GM19239 (cell line): ENCODE results near the gene NEO1.

ENCODE experiments used
- DNase-seq: peaks from one replicate; pipeline ENCODE4 v3.0.0; 2011; ENCODE audit warnings: low spot score; ENCODE audit not compliant: insufficient read length
- FAIRE-seq: peaks from 2 replicates; lab custom pipeline; 2011; peaks lifted over from hg19 to GRCh38; lab: Jason Lieb, UNC

NEO1 gene

DNA sequence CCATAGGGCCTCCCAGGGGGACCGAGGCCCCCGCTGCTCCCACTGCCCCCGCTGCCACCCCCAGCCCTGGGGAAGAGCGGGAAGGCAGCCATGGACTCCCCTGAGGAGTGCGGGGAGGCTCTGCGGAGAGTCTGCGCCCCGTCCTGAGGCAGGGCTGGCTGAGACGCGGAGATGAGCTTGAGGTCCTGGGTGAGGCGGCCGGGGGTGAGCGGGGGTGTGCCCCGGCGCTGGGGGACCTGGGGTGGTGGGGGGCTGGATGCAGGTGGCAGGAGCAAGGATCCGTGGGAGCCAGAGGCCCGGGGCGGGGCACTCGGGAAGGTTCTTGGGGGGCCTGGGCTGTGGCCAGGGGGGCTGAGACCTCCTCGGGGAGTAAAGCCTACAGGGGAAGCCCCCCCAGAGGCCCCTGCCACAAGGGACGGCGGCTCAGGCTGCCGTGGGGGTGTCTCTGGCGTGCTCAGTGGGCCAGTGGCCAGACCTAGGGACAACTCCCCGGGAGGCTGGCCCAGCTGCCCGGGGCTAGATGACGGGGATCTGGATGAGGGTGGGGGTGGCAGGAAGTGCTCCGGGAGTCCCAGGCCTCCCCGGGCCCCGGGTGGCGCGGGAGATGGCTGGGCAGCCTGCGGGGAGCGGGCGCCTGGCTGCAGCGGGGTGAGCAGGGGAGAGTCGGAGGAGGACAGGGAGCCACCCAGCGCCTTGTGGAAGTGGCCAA is 270.6 kb downstream of the NEO1 start:
- DNase-seq = no peak
- no peak for FAIRE-seq

DNA sequence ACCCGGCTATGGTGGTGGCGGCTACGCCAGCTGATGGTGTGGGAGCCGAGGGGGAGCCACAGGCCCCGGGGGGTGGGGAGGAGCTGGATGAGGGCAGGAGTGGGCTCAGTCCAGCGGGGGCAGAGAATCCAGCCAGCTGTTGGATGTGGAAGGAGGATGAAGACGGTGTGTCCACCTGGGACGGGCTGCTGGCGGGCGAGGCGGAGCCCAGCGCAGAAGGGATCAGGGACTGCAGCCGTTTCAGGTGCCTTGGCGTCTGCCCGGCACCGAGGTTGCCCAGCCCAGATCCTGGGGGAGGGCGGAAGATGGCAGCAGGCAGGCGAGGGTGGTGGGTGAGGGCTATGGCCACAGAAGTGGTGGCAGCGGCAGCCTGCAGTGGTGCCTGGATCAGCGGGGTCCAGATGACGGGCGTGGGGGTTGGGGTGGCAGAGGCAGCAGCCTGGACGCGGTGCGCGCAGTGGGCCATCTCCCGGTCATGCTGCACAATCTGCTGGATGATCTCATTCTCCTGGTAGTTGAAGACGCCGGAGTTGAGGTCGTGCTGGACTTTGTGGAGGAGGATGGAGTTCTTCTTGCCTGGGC is 271.2 kb downstream of the NEO1 start:
- no peak for FAIRE-seq
- DNase-seq = no peak

DNA sequence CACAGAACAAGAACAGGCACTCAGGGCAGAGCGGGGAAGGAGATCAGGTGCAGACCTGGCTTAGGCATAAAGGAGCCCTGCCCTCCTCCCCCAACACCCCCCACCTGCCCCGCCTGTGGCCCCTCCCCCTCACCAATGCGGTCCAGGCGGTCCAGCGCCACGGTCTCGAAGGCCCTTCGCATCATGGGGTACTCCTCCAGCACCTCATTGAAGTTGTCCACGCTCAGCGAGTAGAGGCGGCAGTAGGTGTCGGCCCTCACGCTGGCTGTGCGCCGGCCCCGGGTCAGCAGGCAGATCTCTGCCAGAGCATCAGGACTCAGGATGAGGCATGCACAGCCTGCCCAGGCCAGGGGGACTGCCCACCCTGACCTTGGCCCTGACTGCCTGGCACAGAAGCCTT is 271.7 kb downstream of the NEO1 start:
- DNase-seq (no peak), FAIRE-seq (no peak)

DNA sequence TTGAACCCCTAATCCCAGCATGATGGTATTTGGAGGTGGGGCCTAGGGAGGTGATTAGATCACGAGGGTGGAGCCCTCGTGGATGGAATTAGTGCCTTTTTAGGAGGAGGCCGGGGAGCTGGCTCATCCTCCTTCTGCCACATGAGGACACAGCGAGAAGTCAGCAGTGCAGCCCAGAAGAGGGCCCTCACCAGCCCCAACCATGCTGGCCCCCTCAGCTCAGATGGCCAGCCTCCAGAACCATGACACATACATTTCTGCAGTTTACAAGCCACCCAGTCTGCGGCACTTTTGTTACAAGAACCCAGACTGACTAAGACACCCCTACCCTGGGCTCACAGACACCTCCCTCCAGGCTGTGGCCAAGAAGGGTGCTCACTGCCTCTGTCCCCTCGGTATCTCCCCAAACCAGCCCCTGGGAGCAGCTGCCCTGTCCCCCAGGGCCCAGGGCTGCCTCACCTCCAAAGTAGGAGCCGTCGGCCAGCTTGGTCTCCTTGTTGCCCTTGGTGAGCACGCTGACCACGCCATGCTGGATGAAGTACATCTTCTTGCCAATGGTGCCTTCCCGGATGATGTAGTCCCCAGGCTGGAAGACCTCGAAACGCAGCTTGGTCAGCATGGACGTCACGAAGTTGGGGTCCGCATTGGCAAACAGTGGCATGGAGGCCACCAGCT is 272.4 kb downstream of the NEO1 start:
- FAIRE-seq = no peak

DNA sequence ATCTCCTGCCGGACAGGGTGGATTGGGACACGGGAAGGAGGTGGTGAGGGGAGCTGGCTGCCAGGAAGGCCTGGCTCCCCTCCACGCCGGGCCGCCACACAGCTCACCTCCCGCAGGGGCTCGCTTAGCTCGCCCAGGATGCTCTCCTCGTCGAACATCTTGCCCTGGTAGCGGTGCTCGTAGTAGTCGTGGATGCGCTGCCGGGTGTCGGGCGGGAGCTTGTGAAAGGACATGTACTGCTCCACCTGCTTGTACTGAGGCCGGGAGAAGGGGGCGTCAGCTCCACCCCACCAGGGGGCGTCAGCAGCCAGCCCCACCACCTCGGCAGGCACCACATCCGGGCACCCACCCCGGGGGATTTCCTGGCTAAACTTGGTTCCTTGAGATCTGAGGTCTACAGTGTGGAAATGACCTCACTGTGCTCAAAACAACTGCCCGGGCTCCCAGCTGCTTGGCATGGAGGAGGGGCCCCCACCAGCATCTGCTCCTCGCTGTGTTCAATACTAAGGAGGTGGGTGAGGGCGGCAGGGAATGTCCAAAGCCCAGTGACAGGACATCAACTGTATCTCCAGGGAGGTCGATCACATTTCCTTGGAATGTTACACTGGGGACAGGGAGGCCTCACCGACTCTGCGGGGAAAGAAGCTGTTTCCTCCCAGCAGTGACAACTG is 273.1 kb downstream of the NEO1 start:
- no peak for FAIRE-seq
- DNase-seq = no peak

More for the DNA sequence above, 272.4 kb downstream of the NEO1 start:
- no peak for DNase-seq

DNA sequence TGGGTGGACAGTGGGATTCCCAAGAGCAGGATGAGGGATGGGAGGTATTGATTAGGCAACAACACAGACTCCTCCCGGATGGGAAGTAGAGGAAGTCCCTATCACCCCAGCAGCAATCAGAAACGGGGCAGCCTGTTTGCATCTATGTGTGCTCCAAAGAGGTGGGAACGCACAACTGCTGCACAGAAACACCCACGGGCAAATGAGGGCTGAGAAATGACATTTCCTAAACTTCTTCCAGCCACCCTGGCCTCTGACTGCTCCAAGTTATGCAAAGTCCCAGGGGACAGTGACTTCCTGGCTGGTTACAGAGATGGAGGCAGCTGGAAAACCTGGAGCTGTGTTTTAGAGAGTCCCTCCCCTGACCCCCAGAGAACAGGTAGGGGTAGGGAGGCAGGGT is 273.9 kb downstream of the NEO1 start:
- DNase-seq (no peak), FAIRE-seq (no peak)

DNA sequence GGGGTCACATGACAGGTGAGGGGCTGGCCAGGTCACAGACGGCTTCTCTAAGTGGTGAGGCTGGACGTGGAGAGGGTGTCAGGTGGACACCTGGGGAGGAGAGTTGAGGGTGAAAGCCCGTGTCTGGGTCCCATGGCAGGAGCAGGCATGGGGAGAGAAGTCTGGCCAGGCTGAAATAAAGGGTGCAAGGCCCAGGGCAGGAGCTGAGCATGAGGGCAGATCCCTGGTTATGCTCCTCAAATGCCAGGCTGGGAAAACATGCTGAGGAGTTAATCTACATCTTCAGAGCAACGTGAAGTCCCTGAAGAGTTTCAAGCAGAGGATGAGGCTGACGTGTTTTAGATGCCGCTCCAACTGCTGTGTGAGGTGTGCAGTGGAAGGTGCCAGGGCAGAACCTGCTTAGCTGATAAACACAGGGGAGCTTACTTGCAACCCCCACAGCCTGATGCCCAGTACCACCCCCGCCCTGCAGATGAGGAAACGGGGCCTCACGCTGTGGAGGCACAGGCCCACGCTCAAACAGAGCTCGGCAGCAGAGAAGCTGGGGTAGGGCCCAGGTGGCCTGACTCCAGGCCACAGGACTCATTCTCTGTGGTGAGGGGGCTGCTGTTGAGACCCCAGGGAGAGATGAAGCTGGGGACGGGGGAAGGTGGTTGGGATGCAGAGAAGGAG is 276.0 kb downstream of the NEO1 start:
- DNase-seq (no peak), FAIRE-seq (no peak)

DNA sequence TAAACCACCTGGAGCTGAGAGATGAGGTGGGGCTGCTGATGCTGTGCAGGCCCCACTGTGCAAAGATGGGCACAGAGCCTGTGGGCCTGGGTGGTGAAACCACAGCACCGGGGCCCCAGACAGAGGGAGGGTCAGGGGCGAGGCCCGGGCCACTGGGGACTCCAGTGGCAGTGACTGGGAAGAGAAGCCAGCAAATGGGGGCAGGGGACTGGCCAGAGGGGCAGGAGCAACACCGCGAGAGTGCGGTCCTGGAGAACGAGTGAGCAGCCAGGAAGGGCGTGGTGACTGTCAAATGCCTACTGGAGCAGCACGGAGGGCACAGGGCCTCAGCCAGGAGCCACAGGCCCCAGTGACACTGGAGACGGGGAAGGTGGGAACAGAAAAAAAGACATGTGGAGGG is 276.7 kb downstream of the NEO1 start:
- FAIRE-seq (no peak), DNase-seq (no peak)

DNA sequence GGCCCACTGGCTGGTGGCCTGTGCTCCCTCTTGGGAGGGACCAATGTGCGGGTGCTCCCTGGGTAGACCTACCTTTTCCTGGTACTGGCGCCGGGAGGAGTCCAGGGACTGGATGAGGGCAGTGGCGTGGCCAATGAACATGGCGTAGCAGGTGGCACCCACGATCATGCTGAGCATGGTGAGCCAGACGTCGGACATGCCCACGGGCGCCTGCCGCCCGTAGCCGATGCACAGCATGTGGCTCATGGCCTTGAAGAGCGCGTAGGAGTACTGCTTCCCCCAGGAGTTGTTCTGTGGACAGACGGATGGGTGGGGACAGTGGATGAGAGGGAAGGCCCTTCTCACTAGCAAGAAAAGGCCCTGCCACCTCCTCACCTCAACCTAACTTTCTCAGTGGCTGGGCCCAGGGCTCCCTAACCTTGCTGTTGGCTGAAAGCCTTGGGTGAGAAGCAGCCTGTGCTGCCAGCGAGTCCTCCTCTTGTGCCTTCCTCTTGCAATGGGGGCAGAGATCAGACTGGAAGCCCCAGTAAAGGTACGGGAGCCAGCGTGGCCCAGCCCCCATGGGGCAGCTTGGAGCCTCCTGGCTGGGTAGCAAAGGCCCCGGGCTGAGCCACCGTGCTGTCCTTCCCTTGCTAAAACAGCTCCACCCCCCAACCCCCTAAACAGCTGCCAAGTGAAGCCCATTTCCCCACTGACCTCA is 277.4 kb downstream of the NEO1 start:
- DNase-seq (no peak), FAIRE-seq (no peak)

DNA sequence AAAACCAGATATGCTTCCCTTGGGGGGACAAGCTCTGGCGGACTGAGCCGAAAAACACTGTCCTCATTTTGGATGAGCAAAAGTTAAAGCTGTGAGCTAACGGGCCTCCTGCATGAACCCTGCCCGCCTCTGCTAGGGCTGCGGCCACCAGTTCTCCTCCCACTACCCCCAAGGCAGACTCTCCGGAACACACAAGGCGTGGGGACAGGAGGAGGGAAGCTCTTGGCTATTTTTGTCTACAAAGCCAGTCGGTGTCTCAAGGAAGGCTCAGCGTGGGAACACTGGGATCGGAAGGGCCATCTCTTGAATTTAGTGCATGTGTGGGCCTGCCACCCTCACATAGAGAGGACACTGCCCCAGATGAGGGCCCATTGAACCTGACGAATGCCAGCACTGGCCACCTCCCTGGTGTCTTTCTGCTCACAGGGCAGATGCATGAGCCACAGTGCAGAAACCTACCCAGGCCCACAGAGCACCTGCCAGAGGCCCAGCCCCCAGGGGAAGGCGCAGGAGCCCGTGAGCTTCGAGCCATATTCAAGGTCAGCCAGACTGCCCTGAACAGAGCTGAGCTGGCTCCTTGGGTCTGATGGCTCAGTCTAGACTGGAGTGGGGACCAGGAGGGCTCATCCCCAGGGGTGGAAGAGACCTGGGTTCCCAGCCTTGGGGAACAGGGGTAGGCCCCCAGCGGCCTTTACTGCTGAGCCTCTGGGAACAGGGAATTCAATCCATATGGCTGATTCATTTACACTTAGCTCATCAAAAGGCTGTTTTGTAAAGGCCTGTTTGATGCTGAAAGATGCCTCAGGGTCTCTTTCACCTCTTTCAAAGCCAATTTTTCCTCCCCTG is 278.2 kb downstream of the NEO1 start:
- DNase-seq (no peak), FAIRE-seq (no peak)

DNA sequence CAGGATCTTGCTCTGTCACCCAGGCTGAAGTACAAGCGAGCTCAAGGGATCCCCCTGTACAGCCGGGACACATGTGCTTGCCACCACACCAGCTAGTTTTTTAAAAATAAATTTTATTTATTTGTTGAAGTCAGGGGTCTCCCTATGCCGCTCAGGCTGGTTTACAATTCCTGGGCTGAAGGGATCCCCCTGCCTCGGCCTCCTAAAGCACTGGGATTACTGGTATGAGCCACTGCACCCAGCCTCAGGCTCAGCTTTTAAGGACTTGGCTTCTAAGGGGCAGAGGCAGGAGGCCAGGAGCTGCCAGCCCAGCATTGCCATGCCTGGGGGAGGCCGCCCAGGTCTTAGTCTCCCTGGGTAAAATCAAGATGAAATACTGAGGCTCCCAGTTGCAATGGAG is 279.2 kb downstream of the NEO1 start:
- no peak for FAIRE-seq
- no peak for DNase-seq

DNA sequence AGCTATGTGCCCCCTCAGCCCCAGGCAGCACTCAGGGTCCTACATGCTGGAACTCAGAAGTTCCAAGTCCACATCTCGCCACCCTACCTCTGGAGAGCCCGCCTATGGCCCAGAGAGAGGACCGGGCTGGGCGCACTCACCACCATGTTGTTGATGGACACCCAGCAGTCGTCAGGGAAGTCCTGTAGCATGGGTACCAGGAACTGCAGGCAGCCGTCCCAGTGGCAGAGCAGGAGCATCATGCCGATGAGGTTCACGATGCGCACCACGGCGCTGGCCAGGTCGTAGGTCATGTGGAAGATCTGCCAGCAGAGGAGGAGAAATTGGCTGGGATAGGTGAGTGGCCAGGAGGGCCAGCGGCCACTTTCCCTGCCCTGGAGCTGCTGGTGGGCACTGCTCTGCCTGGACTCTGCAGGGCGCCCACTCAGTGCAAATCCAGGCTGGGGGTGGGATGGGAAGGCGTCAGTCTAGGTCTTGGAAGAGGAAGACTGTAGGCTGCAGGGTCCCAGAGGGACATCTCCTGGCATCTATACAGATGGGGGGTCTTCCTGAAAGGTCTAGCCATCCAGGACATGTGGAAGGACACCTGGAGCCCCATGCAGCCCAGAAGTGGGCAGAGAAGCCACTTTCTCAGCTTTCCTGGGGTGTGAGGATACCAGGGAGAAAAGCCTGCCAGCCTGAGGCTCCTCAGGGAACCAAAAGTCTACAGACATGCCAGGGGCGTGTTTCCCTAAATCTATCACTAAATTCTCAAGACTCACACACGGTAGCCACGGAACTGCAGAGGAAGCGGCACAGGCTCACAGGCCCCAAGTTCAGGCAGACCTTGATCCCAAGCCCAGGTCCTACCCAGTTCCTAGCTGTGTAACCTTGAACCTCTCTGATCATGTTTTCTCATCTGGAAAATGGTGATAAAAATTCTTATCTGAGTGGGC is 280.0 kb downstream of the NEO1 start:
- FAIRE-seq (no peak), DNase-seq (no peak)

DNA sequence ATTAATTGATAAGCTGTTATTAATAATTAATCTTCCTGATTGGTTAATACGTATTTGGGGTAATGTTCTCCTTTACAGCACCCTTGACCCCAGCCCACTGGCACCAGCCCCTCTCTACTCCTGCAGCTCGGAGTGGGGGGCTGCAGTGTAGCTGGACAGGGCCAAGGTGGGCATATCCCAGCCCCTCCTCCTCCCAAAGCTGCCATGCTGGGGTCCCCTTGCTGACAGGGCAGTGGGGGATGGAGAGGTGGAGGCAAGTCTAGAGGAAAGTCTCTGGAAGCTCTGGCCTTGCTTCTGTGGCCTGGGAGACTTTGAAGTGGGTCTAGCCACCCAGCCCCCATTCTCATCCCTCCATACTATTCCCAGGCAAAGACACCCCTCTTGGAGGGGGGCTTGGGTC is 280.7 kb downstream of the NEO1 start:
- no peak for FAIRE-seq
- no peak for DNase-seq

DNA sequence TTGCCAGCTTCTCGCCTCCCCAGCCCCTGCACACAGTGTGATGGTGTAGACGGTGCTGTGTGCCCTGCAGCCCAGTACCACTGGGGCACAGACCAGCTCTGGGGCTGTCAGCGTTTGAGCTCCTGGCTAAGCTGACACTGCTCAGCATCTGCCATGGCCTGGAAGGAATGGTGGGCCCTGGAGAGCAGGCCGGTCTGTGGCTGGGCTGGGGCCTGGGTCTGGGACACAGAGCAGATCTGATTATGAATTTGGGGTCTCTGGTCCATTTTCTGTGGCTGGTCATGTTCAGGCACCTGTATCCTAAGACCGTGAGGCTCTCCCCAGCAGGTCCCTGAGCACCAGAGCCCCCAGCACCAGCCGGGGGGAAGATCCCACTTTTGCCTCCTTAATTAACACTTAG is 281.8 kb downstream of the NEO1 start:
- DNase-seq = no peak
- FAIRE-seq = no peak

DNA sequence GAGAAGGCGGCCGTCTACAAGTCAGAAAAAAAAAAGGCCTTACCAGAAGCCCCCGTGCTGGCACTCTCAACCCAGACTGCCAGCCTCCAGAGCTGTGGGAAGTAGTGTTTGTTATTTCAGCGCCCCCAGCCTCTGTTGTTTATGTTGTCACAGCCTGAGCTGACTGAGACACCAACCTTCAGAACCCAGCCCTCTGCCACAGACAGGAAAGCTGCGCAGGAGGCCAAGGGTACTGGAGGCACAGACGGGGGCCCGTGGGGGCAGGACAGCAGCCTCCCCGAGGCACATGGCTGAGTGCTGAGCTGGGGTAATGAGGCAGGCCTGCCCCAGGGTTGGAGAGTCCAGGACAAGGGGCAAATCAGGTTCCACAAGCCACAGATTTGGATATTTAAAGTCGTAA is 282.8 kb downstream of the NEO1 start:
- no peak for DNase-seq
- FAIRE-seq = no peak

DNA sequence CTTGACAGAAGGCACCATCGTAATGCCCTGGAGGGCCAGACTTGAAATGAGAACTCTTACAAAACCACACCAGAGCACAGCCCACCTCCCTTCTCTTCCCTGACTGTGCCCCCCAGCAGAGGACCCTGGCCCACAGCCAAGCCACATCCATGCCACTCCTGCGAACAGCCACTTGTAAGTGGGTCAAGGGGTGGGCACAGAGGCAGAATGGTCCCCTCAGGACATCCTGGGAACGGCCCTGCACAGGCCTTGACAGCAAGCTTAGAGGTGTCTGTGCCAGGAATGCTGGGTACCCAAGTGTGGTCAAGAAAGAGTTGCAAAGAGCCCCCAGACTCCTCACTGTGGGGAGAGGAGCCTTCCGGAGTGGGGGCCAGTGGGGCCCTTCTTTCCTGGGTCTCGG is 283.2 kb downstream of the NEO1 start:
- no peak for FAIRE-seq

DNA sequence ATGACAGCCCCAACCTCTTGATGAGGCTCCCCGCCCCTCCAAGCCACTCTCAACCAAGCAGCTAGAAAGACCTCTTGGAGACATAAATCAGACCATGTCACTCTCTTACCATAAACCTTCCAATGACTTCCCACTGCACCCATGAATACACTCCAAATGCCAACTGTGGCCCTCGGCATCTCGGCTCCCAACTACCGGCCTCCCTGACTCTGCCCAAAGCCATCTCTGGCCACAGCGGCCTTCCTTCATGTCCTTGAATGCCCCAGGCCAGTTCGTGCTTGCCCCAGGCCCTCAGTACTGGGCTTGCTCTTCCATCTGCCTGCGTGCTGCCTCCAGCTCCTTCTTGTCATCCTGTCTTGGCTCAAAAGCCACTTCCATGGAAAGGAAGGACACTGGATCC is 284.5 kb downstream of the NEO1 start:
- DNase-seq (no peak), FAIRE-seq (no peak)

More for the DNA sequence above, 283.2 kb downstream of the NEO1 start:
- no peak for DNase-seq

DNA sequence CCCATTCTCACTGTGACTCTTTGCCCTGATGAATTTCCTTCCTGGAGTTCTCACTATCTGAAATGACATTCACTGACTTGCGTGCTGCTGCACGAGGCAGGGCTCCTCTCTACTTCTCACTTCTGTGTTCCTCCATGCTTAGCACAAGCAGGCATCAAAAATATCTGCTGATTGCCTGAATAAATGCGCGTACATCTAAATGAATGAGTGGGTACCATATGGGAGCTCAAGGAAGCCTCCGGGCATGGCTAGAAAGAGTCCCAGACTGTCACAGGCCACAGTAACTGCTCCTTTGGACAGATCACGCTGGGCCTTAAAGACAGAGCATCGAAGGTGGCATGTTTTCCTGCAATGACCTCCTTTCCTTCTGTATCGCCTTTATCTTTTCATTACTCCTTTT is 284.9 kb downstream of the NEO1 start:
- DNase-seq = no peak
- no peak for FAIRE-seq
